ACC112 (cell line): ENCODE measurements around the gene DYNLRB2.

ENCODE experiments used
- H2AFZ ChIP-seq: fragments of 200-600 bp; sonication (generic); one replicate; pipeline ENCODE4 v1.6.0; 2017; ENCODE audit warnings: antibody characterized with exemption, low read length; ENCODE audit not compliant: unreplicated experiment
- H3K27ac ChIP-seq: fragments of 200-600 bp; sonication (generic); 2 replicates; pipeline ENCODE4 v1.5.1; 2014; ENCODE audit warnings: low read depth, mild to moderate bottlenecking, antibody characterized with exemption, low read length, moderate library complexity
- H3K27me3 ChIP-seq: fragments of 200-600 bp; sonication (generic); 2 replicates; pipeline ENCODE4 v1.6.1; 2014; ENCODE audit warnings: mild to moderate bottlenecking, antibody characterized with exemption, low read length, moderate library complexity, mixed read lengths; ENCODE audit not compliant: insufficient read depth
- H3K36me3 ChIP-seq: fragments of 200-600 bp; sonication (generic); 2 replicates; pipeline ENCODE4 v1.6.1; 2016; ENCODE audit warnings: mild to moderate bottlenecking, antibody characterized with exemption, low read length, moderate library complexity, mixed read lengths; ENCODE audit not compliant: insufficient read depth
- H3K4me1 ChIP-seq: fragments of 200-600 bp; sonication (generic); one replicate; pipeline ENCODE4 v1.6.1; 2016; ENCODE audit warnings: low read length, mixed read lengths; ENCODE audit not compliant: insufficient read depth, unreplicated experiment, control insufficient read depth
- H3K4me3 ChIP-seq: fragments of 200-600 bp; sonication (generic); 2 replicates; pipeline ENCODE4 v1.5.1; 2014; ENCODE audit warnings: mild to moderate bottlenecking, low read depth, low read length
- H3K79me2 ChIP-seq: fragments of 200-600 bp; sonication (generic); one replicate; pipeline ENCODE4 v1.6.0; 2016; ENCODE audit warnings: low read length; ENCODE audit not compliant: control insufficient read depth, unreplicated experiment, insufficient read depth

DYNLRB2 gene

GRCh38 chr16:80540516-80541305 lies at the start of gene DYNLRB2:
DYNLRB2 (plus strand) TSS chr16:80540993; CDS start chr16:80541077, 84 bp downstream.
- Histone ChIP-seq H3K27ac (peak within 1 kb of the TSS; percentile 46; the same call in 1 of the 2 replicates), H3K4me1 (no peaks in the 10 kb centered on the region), H2AFZ (peak within 1 kb of the TSS; percentile 99), H3K27me3 (no peaks in the 10 kb centered on the region), H3K36me3 (no peaks in the 10 kb centered on the region), H3K79me2 (no peaks in the 10 kb centered on the region), H3K4me3 (peak within 1 kb of the TSS; percentile 91)

GRCh38 chr16:80500116-80500859 lies 40.5 kb upstream of the DYNLRB2 start:
- H3K79me2 ChIP-seq: no peaks in the 10 kb centered on the region
- H3K27me3 ChIP-seq: peaks cover 5% of the 10 kb centered on the region
- no peaks in the 10 kb centered on the region for H3K4me1 ChIP-seq
- no peak overlapping the region for H2AFZ ChIP-seq
- no peaks in the 10 kb centered on the region for H3K36me3 ChIP-seq
- H3K4me3 ChIP-seq: no peak overlapping the region
- H3K27ac ChIP-seq: no peak overlapping the region

- H3K79me2 ChIP-seq: no peaks in the 10 kb centered on the region
- no peak overlapping the region for H3K27ac ChIP-seq
- H3K4me1 ChIP-seq: no peaks in the 10 kb centered on the region
- H3K27me3 ChIP-seq: no peaks in the 10 kb centered on the region; the same call in none of the 2 replicates
- H3K4me3 ChIP-seq: no peak overlapping the region
- H3K36me3 ChIP-seq: no peaks in the 10 kb centered on the region
- no peak overlapping the region for H2AFZ ChIP-seq
Observed at GRCh38 chr16:80500961-80501525, 39.8 kb upstream of the DYNLRB2 start.

GRCh38 chr16:80503107-80503506 lies 37.7 kb upstream of the DYNLRB2 start:
- no peak overlapping the region for H2AFZ ChIP-seq

DNA sequence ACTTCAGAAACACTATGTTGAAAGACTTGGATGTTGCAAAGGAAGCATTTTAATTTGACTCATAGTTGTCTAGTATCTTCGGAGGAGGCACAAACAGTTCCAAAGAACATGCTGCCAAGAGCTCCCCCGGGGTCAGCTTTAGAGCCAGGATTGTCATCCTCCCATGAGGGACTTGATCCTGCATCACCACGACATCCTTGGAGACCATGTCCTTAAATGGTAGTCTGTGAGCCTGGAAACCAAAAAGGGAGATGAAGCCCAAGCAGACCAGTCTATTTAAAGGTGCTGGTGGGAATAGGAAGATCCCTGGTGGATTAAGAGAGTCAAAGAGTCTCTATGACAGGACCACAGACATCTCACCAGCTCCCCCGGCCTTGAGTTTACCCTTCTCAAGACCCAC lies 33.3 kb upstream of the DYNLRB2 start:
- Histone ChIP-seq H3K27me3 (peaks cover 21% of the 10 kb centered on the region), H3K4me3 (no peak overlapping the region), H3K4me1 (no peaks in the 10 kb centered on the region), H3K79me2 (no peaks in the 10 kb centered on the region), H3K27ac (no peak overlapping the region), H3K36me3 (no peaks in the 10 kb centered on the region), H2AFZ (no peak overlapping the region)

More at GRCh38 chr16:80503107-80503506, 37.7 kb upstream of the DYNLRB2 start:
- Histone ChIP-seq H3K27ac (no peak overlapping the region), H3K4me3 (no peak overlapping the region), H3K36me3 (no peaks in the 10 kb centered on the region), H3K4me1 (no peaks in the 10 kb centered on the region), H3K79me2 (no peaks in the 10 kb centered on the region), H3K27me3 (no peaks in the 10 kb centered on the region; the same call in 1 of the 2 replicates)

DNA sequence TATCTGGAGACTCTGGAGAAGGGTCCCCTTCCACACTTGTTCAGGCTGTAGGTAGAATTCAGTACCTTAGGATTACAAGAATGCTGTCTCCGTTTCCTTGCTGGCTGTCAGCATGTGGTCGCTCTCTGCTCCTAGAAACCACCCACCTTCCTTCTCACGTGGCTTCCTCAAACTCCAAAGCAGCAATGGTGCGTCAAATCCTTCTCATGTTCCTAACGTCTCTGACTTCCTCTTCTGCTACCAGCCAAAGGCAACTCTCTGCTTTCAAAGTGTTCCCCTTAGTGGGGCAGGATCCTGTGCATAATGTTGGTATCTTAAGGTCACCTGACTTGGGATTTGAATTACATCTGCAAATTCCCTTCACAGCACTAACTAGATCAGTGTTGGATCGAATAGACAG lies 30.9 kb upstream of the DYNLRB2 start:
- no peaks in the 10 kb centered on the region for H3K36me3 ChIP-seq
- H3K79me2 ChIP-seq: no peaks in the 10 kb centered on the region
- no peaks in the 10 kb centered on the region for H3K4me1 ChIP-seq
- no peak overlapping the region for H2AFZ ChIP-seq
- no peak overlapping the region for H3K27ac ChIP-seq
- peaks cover 34% of the 10 kb centered on the region for H3K27me3 ChIP-seq
- H3K4me3 ChIP-seq: no peak overlapping the region

GRCh38 chr16:80511824-80512592 lies 28.8 kb upstream of the DYNLRB2 start:
- Histone ChIP-seq H3K4me3 (no peak overlapping the region), H2AFZ (no peak overlapping the region), H3K36me3 (no peaks in the 10 kb centered on the region), H3K4me1 (no peaks in the 10 kb centered on the region), H3K27ac (no peak overlapping the region), H3K79me2 (no peaks in the 10 kb centered on the region), H3K27me3 (peaks cover 49% of the 10 kb centered on the region)

DNA sequence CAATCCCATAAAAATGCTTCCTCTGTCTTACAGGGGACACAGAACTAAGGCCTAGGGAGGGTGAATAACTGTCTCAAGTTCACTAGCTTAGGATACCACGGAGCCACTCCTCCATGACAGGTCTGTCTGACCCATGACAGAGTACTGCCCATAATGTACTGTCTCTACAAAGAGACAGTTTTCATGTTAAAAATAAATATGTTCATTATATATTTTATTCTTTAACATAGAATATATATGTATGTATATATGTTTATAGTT lies 28.3 kb upstream of the DYNLRB2 start:
- no peaks in the 10 kb centered on the region for H3K36me3 ChIP-seq
- H3K79me2 ChIP-seq: no peaks in the 10 kb centered on the region
- H2AFZ ChIP-seq: no peak overlapping the region
- peaks cover 53% of the 10 kb centered on the region for H3K27me3 ChIP-seq
- H3K27ac ChIP-seq: no peak overlapping the region
- no peaks in the 10 kb centered on the region for H3K4me1 ChIP-seq
- no peak overlapping the region for H3K4me3 ChIP-seq

DNA sequence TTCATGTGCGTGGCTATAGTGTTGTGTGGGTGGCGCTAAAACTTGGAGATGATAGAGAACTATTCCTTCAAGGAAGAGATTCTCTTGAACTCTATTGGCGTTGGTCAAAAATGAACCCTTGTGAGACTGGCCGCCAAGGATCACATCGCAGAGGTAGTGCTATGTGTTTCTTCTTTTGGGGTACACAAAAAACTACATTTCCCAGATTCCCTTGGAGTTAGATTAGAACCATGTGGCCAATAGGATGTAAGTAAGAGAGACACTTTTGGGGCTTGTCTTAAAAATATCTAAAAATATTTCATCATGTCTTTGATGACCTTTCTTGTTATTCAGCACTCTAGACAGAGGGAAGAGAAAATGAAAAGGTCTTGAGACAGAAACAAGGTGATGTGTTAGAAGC lies 25.4 kb upstream of the DYNLRB2 start:
- no peaks in the 10 kb centered on the region for H3K36me3 ChIP-seq
- no peaks in the 10 kb centered on the region for H3K79me2 ChIP-seq
- peaks cover 36% of the 10 kb centered on the region for H3K27me3 ChIP-seq
- no peak overlapping the region for H2AFZ ChIP-seq
- H3K4me1 ChIP-seq: no peaks in the 10 kb centered on the region
- no peak overlapping the region for H3K4me3 ChIP-seq
- H3K27ac ChIP-seq: no peak overlapping the region

GRCh38 chr16:80517846-80518245 lies 22.9 kb upstream of the DYNLRB2 start:
- Histone ChIP-seq H3K79me2 (no peaks in the 10 kb centered on the region), H2AFZ (no peak overlapping the region), H3K27me3 (peaks cover 36% of the 10 kb centered on the region), H3K27ac (no peak overlapping the region), H3K4me3 (no peak overlapping the region), H3K4me1 (no peaks in the 10 kb centered on the region), H3K36me3 (no peaks in the 10 kb centered on the region)
